HG03097 (cell line): ENCODE data around the gene IL20RA.
"Not testable (repeated sequence)": the region's sequence is repeated elsewhere in the genome, so short reads cannot be mapped to it uniquely, and the experiment has no call there.

Source experiments
- ATAC-seq: cut with Tn5 transposase; IDR thresholded peaks from one replicate; pipeline ENCODE4 v1.9.1; 2021; ENCODE audit not compliant: unreplicated experiment, low FRiP score

Gene IL20RA

GRCh38 chr6:137044366-137045221 lies at the start of gene IL20RA:
Gene IL20RA (minus strand): TSS chr6:137044965. CDS start chr6:137044728, 237 bp downstream.
- no peak for ATAC-seq

- ATAC-seq = no peak
These were observed 48.7 kb upstream of the IL20RA start for GRCh38 chr6:137093183-137094069.

- no peak for ATAC-seq
These were observed 47.3 kb upstream of the IL20RA start for GRCh38 chr6:137092018-137092417.

- no peak for ATAC-seq
These were observed 44.5 kb upstream of the IL20RA start for GRCh38 chr6:137089305-137089704.

- ATAC-seq = no peak
These were observed 43.1 kb upstream of the IL20RA start for GRCh38 chr6:137087902-137088301.

GRCh38 chr6:137086031-137086430 lies 41.3 kb upstream of the IL20RA start:
- no peak for ATAC-seq

GRCh38 chr6:137084865-137085617 lies 40.3 kb upstream of the IL20RA start:
- ATAC-seq = no peak

- ATAC-seq = no peak
These were observed 39.3 kb upstream of the IL20RA start for GRCh38 chr6:137084090-137084489.

GRCh38 chr6:137081997-137082396 lies 37.2 kb upstream of the IL20RA start:
- ATAC-seq = no peak

- no peak for ATAC-seq
These were observed 35.9 kb upstream of the IL20RA start for GRCh38 chr6:137080711-137081110.

- peak; percentile 96 for ATAC-seq
These were observed 31.7 kb upstream of the IL20RA start for GRCh38 chr6:137076277-137077068.

GRCh38 chr6:137075790-137076189 lies 31.0 kb upstream of the IL20RA start:
- ATAC-seq = not testable (repeated sequence)

GRCh38 chr6:137070303-137070702 lies 25.5 kb upstream of the IL20RA start:
- ATAC-seq = no peak

- ATAC-seq = no peak
These were observed 22.6 kb upstream of the IL20RA start for GRCh38 chr6:137067399-137067798.

- ATAC-seq = no peak
These were observed 13.3 kb upstream of the IL20RA start for GRCh38 chr6:137058037-137058436.

- ATAC-seq = no peak
These were observed 11.5 kb upstream of the IL20RA start for GRCh38 chr6:137056121-137056880.

- no peak for ATAC-seq
These were observed 7.2 kb upstream of the IL20RA start for GRCh38 chr6:137051790-137052472.

GRCh38 chr6:137049095-137049494 lies 4.3 kb upstream of the IL20RA start:
- ATAC-seq = no peak
